Measurements from ENCODE around the gene HYAL3.
"Not testable (repeated sequence)": the region's sequence is repeated elsewhere in the genome, so short reads cannot be mapped to it uniquely, and the experiment has no call there.

Gene HYAL3

DNA sequence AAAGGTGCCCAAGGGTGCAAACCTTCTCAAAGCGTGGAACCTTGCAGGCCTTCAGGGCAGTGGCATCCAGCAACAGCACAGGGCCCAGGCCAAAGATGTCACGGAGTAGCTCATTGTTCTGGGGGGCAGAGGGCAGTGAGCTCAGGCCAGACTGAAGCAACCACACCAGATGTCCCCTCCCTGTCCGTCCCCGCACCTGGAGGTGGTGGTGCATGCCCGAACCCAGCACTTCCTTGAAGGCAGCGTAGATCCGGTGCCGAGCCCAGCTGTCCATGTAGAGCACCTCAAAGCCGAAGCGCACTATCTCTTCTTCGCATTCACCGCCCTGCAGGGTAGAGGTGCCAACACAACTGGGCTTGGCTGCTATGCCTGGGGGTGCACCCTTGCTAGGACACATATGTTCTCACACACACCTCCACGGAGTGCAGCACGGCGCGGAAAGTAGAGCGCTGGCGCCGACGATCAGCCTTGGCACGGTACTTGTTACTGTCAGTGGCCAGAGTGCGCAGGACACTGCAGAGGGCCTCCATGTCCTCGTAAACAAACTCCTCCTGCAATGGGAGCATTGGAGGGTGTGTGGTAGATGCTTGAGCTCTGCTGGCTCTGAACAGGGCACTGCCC is 10.7 kb downstream of the HYAL3 start:
- DNase-seq, result no peak

DNA sequence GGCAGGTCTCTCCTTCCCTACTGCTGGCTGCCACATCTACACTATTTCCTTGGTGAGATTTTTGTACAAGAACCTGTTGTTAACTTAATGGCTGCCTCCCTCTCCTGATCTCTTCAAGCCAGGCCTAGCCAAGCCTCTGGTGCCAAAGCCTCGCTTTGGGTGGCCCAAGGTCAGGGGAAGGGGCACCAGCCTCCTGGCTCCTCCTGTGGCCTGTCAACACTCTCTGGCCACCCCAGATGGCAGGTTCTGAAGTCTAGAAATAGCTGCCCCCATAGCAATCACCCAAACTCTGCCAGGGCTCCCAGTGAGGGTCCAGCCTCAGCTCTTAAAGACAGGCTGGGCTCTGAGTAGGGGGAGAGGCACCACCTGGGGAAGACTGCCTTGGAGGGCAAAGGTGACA is 11.9 kb downstream of the HYAL3 start:
- no peak for DNase-seq

- DNase-seq, result no peak
Measured at GRCh38 chr3:50286322-50287227, 12.6 kb downstream of the HYAL3 start.

- DNase-seq, result not testable (repeated sequence)
Measured at GRCh38 chr3:50284121-50284520, 15.1 kb downstream of the HYAL3 start.

- DNase-seq, result no peak
Measured at GRCh38 chr3:50279255-50280016, 19.8 kb downstream of the HYAL3 start.

- no peak for DNase-seq
Measured at GRCh38 chr3:50278880-50279224, 20.4 kb downstream of the HYAL3 start, which contains the start of gene LSMEM2. Gene LSMEM2 (plus strand): TSS chr3:50279087. CDS start chr3:50279114, 27 bp downstream.

DNA sequence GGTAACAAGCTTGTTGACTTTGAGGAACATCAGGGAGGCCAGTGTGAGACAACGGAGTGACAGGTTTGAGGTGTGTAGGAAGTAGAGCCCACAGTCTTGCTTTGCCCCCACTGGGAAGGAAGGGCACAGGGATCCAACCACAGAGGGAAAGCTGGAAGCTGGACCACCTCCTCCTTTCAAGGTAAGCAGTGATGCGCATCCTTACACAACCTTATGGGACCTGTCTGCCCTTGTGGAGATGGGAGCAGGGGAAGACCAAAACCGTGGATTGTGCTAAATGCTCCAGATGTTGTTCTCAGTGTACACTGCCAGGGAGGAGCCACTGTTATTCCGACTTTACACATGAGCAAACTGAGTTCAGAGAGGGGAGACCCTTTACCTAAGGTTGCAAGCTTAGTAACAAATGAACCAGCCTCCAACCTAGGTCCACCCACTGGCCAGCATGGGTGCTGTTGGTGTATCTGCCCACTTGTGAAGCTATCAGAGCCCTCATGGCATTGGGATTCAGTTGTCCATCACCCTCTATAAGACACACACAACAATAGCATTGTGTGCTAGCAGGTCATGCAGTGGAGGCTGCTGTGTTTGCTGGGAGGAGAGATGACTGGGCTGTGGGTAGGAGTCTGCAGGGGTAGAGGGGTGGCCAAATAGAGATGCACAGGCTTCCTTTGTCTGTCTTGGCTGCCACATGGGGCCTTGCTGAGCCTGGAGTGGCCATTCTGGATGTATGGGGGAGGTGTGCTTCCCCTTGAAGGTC is 20.9 kb downstream of the HYAL3 start:
- no peak for DNase-seq

DNA sequence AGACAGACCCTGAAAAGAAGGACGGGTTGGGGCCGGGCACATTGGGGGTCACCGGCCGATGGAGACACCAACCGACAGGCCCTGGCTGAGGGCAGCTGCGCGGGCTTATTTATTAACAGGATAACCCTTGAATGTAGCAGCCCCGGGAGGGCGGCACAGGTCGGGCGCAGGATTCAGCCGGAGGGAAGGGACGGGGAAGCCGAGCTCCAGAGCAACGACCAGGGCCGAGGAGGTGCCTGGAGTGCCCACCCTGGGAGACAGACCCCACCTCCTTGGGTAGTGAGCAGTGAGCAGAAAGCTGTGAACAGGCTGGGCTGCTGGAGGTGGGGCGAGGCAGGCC is 22.5 kb downstream of the HYAL3 start:
- DNase-seq, result no peak

GRCh38 chr3:50275996-50276761 is 23.0 kb downstream of the HYAL3 start:
- peak; percentile 44 for DNase-seq

DNA sequence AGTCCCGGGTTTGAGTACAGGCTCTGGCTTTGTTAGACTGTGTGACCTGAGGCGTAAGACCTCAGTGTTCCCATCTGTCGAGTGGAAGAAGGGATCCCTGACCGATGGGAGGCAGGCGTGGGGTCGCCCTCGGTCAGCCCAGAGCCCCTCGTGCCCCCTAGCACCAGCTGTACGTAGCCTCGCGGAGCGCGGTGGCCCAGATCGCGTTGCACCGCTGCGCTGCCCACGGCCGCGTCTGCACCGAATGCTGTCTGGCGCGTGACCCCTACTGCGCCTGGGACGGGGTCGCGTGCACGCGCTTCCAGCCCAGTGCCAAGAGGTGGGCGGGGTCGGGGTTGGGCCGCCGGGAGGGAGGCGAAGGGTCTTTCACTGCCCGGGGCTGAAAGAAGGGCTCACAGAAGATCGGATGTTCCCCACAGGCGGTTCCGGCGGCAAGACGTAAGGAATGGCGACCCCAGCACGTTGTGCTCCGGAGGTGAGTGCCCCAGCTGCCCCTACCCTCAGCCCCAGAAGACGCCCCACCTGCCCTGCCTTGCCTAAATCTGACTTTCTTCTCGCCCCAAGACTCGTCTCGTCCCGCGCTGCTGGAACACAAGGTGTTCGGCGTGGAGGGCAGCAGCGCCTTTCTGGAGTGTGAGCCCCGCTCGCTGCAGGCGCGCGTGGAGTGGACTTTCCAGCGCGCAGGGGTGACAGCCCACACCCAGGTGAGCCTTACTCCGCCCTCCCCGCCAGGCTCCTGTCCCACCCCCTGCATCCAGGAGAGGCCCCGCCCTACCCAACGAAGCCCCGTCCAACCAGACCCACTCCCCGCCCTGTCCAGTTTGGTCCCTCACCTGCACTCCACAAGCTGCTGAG is 23.8 kb downstream of the HYAL3 start:
- peak; percentile 25 for DNase-seq

- peak; percentile 74 for DNase-seq
Measured at GRCh38 chr3:50274371-50275104, 24.7 kb downstream of the HYAL3 start.

- no peak for DNase-seq
Measured at GRCh38 chr3:50273689-50274065, 25.5 kb downstream of the HYAL3 start.

GRCh38 chr3:50272911-50273688 is 26.1 kb downstream of the HYAL3 start:
- DNase-seq, result peak; percentile 86

DNA sequence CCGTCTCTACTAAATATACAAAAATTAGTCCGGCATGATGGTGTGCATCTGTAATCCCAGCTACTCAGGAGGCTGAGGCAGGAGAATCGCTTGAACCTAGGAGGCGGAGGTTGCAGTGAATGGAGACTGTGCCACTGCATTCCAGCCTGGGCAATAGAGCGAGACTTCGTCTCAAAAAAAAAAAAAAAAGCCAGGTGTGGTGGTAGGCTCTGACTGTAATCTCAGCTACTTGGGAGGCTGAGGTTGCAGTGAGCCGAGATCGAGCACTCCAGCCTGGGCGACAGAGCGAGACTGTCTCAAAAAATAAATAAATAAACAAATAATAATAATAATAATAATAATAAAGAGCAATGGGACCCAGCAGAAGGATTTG is 26.7 kb downstream of the HYAL3 start:
- not testable (repeated sequence) for DNase-seq

GRCh38 chr3:50271314-50271936 is 27.8 kb downstream of the HYAL3 start:
- no peak for DNase-seq

- DNase-seq, result no peak
Measured at GRCh38 chr3:50270422-50271224, 28.6 kb downstream of the HYAL3 start.

DNA sequence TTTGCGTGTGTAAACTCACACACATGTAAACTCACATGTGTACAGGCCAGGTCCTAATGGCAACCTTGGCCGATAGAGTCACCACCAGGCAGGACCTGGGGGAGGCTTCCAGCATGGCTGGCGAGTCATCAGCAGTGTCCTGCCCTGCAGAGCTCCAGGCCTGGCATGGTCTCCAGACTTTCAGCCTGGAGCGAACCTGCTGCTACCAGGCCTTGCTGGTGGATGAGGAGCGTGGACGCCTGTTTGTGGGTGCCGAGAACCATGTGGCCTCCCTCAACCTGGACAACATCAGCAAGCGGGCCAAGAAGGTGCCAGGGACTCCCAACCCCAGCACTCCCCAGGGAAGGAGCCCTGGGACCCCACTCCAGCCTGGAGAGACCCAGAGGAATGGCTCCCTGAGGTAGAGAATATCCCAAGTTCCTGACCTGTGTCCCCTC is 29.2 kb downstream of the HYAL3 start:
- no peak for DNase-seq

DNA sequence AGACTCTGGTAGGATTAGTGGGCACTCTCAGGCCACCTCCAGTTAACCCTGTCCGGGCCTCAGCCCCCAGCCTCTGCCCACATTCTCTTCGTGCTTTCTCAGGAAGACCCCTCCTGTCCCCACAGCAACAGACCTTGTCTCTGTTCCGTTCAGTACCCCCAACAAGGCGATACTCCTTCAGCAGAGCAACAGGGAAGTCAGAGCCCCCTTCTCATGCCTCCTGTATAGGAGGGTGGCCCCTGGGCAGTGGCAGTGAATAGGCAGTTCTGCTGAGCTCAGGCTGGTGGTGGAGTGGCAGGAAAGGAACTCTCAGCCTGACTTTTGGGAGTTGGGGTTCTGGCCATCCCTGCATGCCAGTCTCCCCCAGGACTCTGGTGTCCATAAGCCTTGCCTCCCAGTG is 29.7 kb downstream of the HYAL3 start:
- DNase-seq, result no peak

Measured in activated naive CD4-positive, alpha-beta T cell treated with anti-CD3 and anti-CD28 coated beads, Interleukin-2, amount 50 U/mL, for 16 hours (primary cell).